ENCODE results near the gene MACROD2.

DNA sequence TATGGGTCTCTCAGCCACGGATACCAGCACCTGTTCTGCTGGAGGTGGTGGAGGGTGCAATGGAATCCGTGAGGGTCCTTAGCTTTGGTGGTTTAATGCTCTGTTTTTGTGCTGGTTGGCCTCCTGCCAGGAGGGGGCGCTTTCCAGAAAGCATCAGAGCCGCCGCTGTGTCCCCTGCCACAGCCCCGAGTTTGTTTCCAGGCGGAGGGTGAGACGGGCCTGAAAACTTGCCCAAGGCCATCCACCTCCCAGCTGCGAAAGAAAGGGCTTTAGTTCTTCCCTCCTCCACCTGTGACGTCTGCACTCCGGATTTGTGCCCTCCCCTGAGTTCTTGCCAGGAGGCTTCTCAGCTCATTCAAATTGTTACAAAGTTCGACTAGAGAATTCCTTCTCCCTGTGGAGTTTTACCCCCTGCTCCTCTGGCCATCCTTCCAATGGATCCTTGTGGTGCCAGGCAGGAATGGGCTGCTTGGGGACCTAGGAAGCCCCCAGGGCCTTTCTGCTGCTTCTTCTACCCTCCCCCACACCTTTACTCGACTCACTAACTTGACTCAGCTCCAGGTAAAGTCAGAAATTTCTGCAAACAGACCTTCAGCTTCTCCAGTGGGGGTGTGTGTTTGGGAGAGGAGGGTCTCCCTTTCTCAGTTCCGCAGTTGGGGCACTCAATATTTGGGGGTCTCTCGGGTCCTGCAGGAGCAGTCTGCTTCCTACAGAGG lies 1704.3 kb downstream of the MACROD2 start:
- TF ChIP-seq, protein P1, sequence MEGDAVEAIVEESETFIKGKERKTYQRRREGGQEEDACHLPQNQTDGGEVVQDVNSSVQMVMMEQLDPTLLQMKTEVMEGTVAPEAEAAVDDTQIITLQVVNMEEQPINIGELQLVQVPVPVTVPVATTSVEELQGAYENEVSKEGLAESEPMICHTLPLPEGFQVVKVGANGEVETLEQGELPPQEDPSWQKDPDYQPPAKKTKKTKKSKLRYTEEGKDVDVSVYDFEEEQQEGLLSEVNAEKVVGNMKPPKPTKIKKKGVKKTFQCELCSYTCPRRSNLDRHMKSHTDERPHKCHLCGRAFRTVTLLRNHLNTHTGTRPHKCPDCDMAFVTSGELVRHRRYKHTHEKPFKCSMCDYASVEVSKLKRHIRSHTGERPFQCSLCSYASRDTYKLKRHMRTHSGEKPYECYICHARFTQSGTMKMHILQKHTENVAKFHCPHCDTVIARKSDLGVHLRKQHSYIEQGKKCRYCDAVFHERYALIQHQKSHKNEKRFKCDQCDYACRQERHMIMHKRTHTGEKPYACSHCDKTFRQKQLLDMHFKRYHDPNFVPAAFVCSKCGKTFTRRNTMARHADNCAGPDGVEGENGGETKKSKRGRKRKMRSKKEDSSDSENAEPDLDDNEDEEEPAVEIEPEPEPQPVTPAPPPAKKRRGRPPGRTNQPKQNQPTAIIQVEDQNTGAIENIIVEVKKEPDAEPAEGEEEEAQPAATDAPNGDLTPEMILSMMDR (optimal IDR thresholded peaks at IDR 0.05 in 1 of 3, IDR thresholded peaks at IDR 0.05 in 1 of 3, conservative IDR thresholded peaks at IDR 0.05 in 1 of 3; ENCODE audit: extremely low read depth in 1 of 3, insufficient read depth in 2 of 3, low read length in 3 of 3), result peak in 2 of 3 experiments; percentile 27 to 35
- no peak for TF ChIP-seq EZH2 (IDR thresholded peaks at IDR 0.05; ENCODE audit: low read length)
